Ecto neural progenitor cell (in vitro differentiated cells): ENCODE results near the gene GNS.

Experiments
- DNase-seq: peaks from one replicate; pipeline ENCODE4 v3.0.0-alpha.2; 2018; ENCODE audit warnings: low spot score

GNS gene

GRCh38 chr12:64735442-64735841 lies 23.8 kb downstream of the GNS start:
- DNase-seq, result no peak

- DNase-seq, result no peak
These were observed 25.3 kb downstream of the GNS start for GRCh38 chr12:64733857-64734256.

GRCh38 chr12:64731683-64732082 lies 27.5 kb downstream of the GNS start:
- DNase-seq, result no peak

- DNase-seq, result no peak
These were observed 28.6 kb downstream of the GNS start for GRCh38 chr12:64730588-64730969.

- DNase-seq, result no peak
These were observed 29.2 kb downstream of the GNS start for GRCh38 chr12:64729909-64730587.

- no peak for DNase-seq
These were observed 34.9 kb downstream of the GNS start for GRCh38 chr12:64724201-64724745.

GRCh38 chr12:64723630-64724029 lies 35.6 kb downstream of the GNS start:
- DNase-seq, result no peak

- DNase-seq, result no peak
These were observed 36.4 kb downstream of the GNS start for GRCh38 chr12:64722835-64723234.

GRCh38 chr12:64720884-64721283 lies 38.3 kb downstream of the GNS start:
- DNase-seq, result no peak

GRCh38 chr12:64718649-64719048 lies 40.6 kb downstream of the GNS start:
- DNase-seq, result no peak

GRCh38 chr12:64716839-64717455 lies 42.3 kb downstream of the GNS start:
- DNase-seq, result no peak

GRCh38 chr12:64716371-64716770 lies 42.8 kb downstream of the GNS start:
- DNase-seq, result no peak

GRCh38 chr12:64714551-64714968 lies 44.6 kb downstream of the GNS start:
- DNase-seq, result no peak

- DNase-seq, result no peak
These were observed 45.8 kb downstream of the GNS start for GRCh38 chr12:64713376-64713775.

GRCh38 chr12:64709429-64709828 lies 49.8 kb downstream of the GNS start:
- no peak for DNase-seq

- no peak for DNase-seq
These were observed 51.3 kb downstream of the GNS start for GRCh38 chr12:64707926-64708325.

- no peak for DNase-seq
These were observed 51.8 kb downstream of the GNS start for GRCh38 chr12:64707362-64707761.

- no peak for DNase-seq
These were observed 52.3 kb downstream of the GNS start for GRCh38 chr12:64706857-64707256.

GRCh38 chr12:64706306-64706705 lies 52.9 kb downstream of the GNS start:
- no peak for DNase-seq

- DNase-seq, result no peak
These were observed 57.9 kb downstream of the GNS start for GRCh38 chr12:64701283-64701682.

GRCh38 chr12:64700532-64700931 lies 58.7 kb downstream of the GNS start:
- no peak for DNase-seq

GRCh38 chr12:64699504-64700115 lies 59.6 kb downstream of the GNS start:
- DNase-seq, result no peak

- DNase-seq, result no peak
These were observed 63.0 kb downstream of the GNS start for GRCh38 chr12:64696080-64696741.
